H9 (cell line): ENCODE measurements around the gene C8G. TPM values are rescaled to one million over a fixed set of nuclear protein-coding genes. Genes with fewer than 3 reads are reported as not detected.
A peak's percentile ranks its signal among the peaks of the same experiment; 100 is the strongest.

ENCODE experiments used
- DNase-seq: peaks from one replicate; pipeline ENCODE4 v3.0.0-alpha.2; 2017
- H2AFZ ChIP-seq: one replicate; pipeline ENCODE4 v1.6.1; 2013; ENCODE audit warnings: mild to moderate bottlenecking, low read length, control low read depth, moderate library complexity
- H2AK5ac ChIP-seq: 2 replicates; pipeline ENCODE4 v1.6.1; 2013; ENCODE audit warnings: low read length, control low read depth, mixed read lengths; ENCODE audit not compliant: insufficient read length
- H2BK120ac ChIP-seq: one replicate; pipeline ENCODE4 v1.6.1; 2013; ENCODE audit warnings: low read depth, mild to moderate bottlenecking, low read length, control low read depth, inconsistent platforms; ENCODE audit not compliant: poor library complexity, severe bottlenecking
- H2BK12ac ChIP-seq: 2 replicates; pipeline ENCODE4 v1.6.1; 2013; ENCODE audit warnings: low read length, control low read depth, mixed read lengths, low read depth; ENCODE audit not compliant: insufficient read length
- H2BK15ac ChIP-seq: 2 replicates; pipeline ENCODE4 v1.6.1; 2013; ENCODE audit warnings: low read depth, low read length, control low read depth
- H2BK20ac ChIP-seq: one replicate; pipeline ENCODE4 v1.6.1; 2013; ENCODE audit warnings: low read depth, mild to moderate bottlenecking, low read length, control low read depth, inconsistent platforms; ENCODE audit not compliant: poor library complexity, severe bottlenecking
- H2BK5ac ChIP-seq: 2 replicates; pipeline ENCODE4 v1.6.1; 2013; ENCODE audit warnings: low read length, control low read depth, mixed read lengths; ENCODE audit not compliant: insufficient read length
- H3K14ac ChIP-seq: 2 replicates; pipeline ENCODE4 v1.6.1; 2013; ENCODE audit warnings: low read length, control low read depth; ENCODE audit not compliant: insufficient read depth
- H3K18ac ChIP-seq: 2 replicates; pipeline ENCODE4 v1.6.1; 2013; ENCODE audit warnings: low read depth, mild to moderate bottlenecking, mixed read lengths, low read length, control low read depth; ENCODE audit not compliant: insufficient read length
- H3K23ac ChIP-seq: 2 replicates; pipeline ENCODE4 v1.6.1; 2013; ENCODE audit warnings: low read length, control low read depth, mixed read lengths, low read depth; ENCODE audit not compliant: insufficient read length
- H3K23me2 ChIP-seq: 2 replicates; pipeline ENCODE4 v1.6.1; 2013; ENCODE audit warnings: low read depth, mild to moderate bottlenecking, mixed read lengths, low read length, control low read depth; ENCODE audit not compliant: insufficient read length, poor library complexity, severe bottlenecking
- H3K27ac ChIP-seq: 2 replicates; pipeline ENCODE4 v1.5.1; 2013; ENCODE audit warnings: low read length, control low read depth, mixed read lengths, low read depth; ENCODE audit not compliant: insufficient read length
- H3K27me3 ChIP-seq: 2 replicates; pipeline ENCODE4 v1.6.1; 2013; ENCODE audit warnings: low read length, control low read depth, inconsistent platforms; ENCODE audit not compliant: insufficient read depth
- H3K4ac ChIP-seq: 2 replicates; pipeline ENCODE4 v1.6.1; 2013; ENCODE audit warnings: low read depth, mild to moderate bottlenecking, control low read depth, inconsistent platforms, low read length, moderate library complexity
- H3K4me1 ChIP-seq: 2 replicates; pipeline ENCODE4 v1.6.1; 2013; ENCODE audit warnings: low read length, control low read depth, inconsistent platforms; ENCODE audit not compliant: insufficient read depth
- H3K4me2 ChIP-seq: 2 replicates; pipeline ENCODE4 v1.6.1; 2013; ENCODE audit warnings: low read length, control low read depth, mixed read lengths; ENCODE audit not compliant: insufficient read length, insufficient read depth
- H3K56ac ChIP-seq: 2 replicates; pipeline ENCODE4 v1.6.1; 2013; ENCODE audit warnings: low read depth, mild to moderate bottlenecking, mixed read lengths, low read length, control low read depth; ENCODE audit not compliant: insufficient read length
- H3K79me1 ChIP-seq: 2 replicates; pipeline ENCODE4 v1.6.1; 2013; ENCODE audit warnings: low read depth, mild to moderate bottlenecking, moderate library complexity, low read length, control low read depth, inconsistent platforms; ENCODE audit not compliant: insufficient read depth, poor library complexity, severe bottlenecking
- H3K79me2 ChIP-seq: 2 replicates; pipeline ENCODE4 v1.6.1; 2013; ENCODE audit warnings: low read length, control low read depth, inconsistent platforms; ENCODE audit not compliant: insufficient read depth
- H3K9ac ChIP-seq: 2 replicates; pipeline ENCODE4 v1.6.1; 2013; ENCODE audit warnings: low read length, control low read depth, mixed read lengths; ENCODE audit not compliant: insufficient read length; ENCODE audit errors: extremely low read depth
- H3K9me3 ChIP-seq: one replicate; pipeline ENCODE4 v1.6.1; 2013; ENCODE audit warnings: low read depth, low read length, inconsistent platforms; ENCODE audit not compliant: control insufficient read depth
- H3T11ph ChIP-seq: one replicate; pipeline ENCODE4 v1.6.1; 2013; ENCODE audit warnings: mild to moderate bottlenecking, low read length, control low read depth, inconsistent platforms
- H4K20me1 ChIP-seq: one replicate; pipeline ENCODE4 v1.6.1; 2013; ENCODE audit not compliant: control insufficient read depth, insufficient read length, insufficient read depth
- H4K5ac ChIP-seq: 2 replicates; pipeline ENCODE4 v1.6.1; 2013; ENCODE audit warnings: low read depth, mild to moderate bottlenecking, mixed read lengths, low read length, control low read depth; ENCODE audit not compliant: insufficient read length
- H4K8ac ChIP-seq: replicated peaks from 2 replicates; pipeline ENCODE4 v1.6.1; 2013; ENCODE audit warnings: low read length, control low read depth, mixed read lengths, low read depth; ENCODE audit not compliant: insufficient read length
- H4K91ac ChIP-seq: 2 replicates; pipeline ENCODE4 v1.6.1; 2013; ENCODE audit warnings: low read depth, mild to moderate bottlenecking, moderate library complexity, mixed read lengths, low read length, control low read depth; ENCODE audit not compliant: insufficient read length
- H3K27ac Mint-ChIP-seq, 3 experiments: 2 replicates in 2 of 3; 3 replicates in 1 of 3; pipeline ENCODE4 v1.8.0; 2020 to 2021; ENCODE audit warnings: mixed read lengths in 3 of 3, mild to moderate bottlenecking in 1 of 3, moderate library complexity in 1 of 3
- H3K27me3 Mint-ChIP-seq: 2 replicates; pipeline ENCODE4 v1.8.0; 2021; ENCODE audit warnings: low read depth, mild to moderate bottlenecking, moderate library complexity, mixed read lengths
- H3K36me3 Mint-ChIP-seq, 3 experiments: 2 replicates in 2 of 3; 3 replicates in 1 of 3; pipeline ENCODE4 v1.8.0; 2020 to 2021; ENCODE audit warnings: low read depth in 3 of 3, mixed read lengths in 3 of 3; ENCODE audit not compliant: insufficient read depth in 1 of 3
- H3K4me1 Mint-ChIP-seq, 2 experiments: 2 replicates each; pipeline ENCODE4 v1.8.0; 2020; ENCODE audit warnings: mixed read lengths in 2 of 2
- H3K4me3 Mint-ChIP-seq, 2 experiments: 2 replicates in 1 of 2; 3 replicates in 1 of 2; pipeline ENCODE4 v1.8.0; 2020 to 2021; ENCODE audit warnings: mild to moderate bottlenecking in 2 of 2, mixed read lengths in 2 of 2, moderate library complexity in 1 of 2
- H3K9me3 Mint-ChIP-seq, 2 experiments: 2 replicates in 1 of 2; 3 replicates in 1 of 2; pipeline ENCODE4 v1.8.0; 2020; ENCODE audit warnings: mild to moderate bottlenecking in 2 of 2, mixed read lengths in 2 of 2, moderate library complexity in 1 of 2
- WGBS: extraction: QIAGEN DNeasy Blood & Tissue Kit; methylation state at CpG from one replicate; pipeline ENCODE4 v1.1.7; 2013; ENCODE audit warnings: missing lambda C conversion rate, low lambda C conversion rate, mixed read lengths; ENCODE audit not compliant: insufficient read length; ENCODE audit errors: extremely low coverage; 5-methylcytosine and 5-hydroxymethylcytosine counted together
- total RNA-seq: library from RNA; stranded (reverse); gene quantifications from 2 replicates; pipeline ENCODE4 v1.2.1, GENCODE V29; 2021
- TF ChIP-seq, protein P1 (sequence below): fragments of 200-600 bp; sonication (generic); conservative IDR thresholded peaks from 3 replicates; pipeline ENCODE4 v1.8.0; 2021; ENCODE audit warnings: antibody characterized with exemption, mild to moderate bottlenecking

The C8G gene
- total RNA-seq, 1 experiment from 2014 or later = 0.96 TPM

DNA sequence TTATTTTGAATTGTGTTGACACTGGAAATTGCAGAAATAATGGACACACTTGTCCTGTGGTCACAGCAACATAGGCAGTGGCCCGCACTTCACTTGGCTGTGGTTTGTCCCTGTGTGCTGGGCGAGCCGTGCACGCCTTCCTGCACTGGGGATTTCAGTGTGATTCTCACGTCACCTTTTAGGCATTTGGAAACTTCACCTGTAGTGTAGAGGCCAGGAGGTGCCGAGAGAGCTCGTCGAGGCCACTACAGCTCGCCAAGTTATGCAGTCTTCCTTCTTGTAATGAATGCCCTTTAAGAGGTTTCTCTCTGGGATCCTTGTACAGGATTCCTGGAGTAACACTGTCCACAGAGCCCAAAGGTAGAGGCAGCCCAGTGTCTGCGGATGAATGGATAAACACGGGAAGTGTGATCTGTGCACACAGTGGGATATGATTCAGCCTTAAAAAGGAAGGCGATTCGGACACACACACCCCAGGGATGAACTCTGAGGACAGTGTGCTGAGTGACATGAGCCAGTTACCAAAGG is 44.0 kb upstream of the C8G start:
- H3K23me2 ChIP-seq = no peaks in the 10 kb centered on the region
- no peak overlapping the region for H2BK120ac ChIP-seq
- H3K79me1 ChIP-seq = peaks cover 2% of the 10 kb centered on the region
- Mint-ChIP-seq H3K36me3 (peaks cover 36 to 62% (median 59%) of the 10 kb centered on the region in 3 experiments), H3K27ac (peak overlapping the region; percentile 22 to 58 (median 53); a peak in 2 of 7 replicates), H3K4me3 (no peak overlapping the region; a peak in 1 of 5 replicates), H3K27me3 (no peaks in the 10 kb centered on the region; the same call in 1 of the 2 replicates), H3K9me3 (no peaks in the 10 kb centered on the region), H3K4me1 (peaks cover 3 to 4% of the 10 kb centered on the region in 2 experiments; a peak in 2 of 4 replicates)
- H3K27me3 ChIP-seq = no peaks in the 10 kb centered on the region
- no peaks in the 10 kb centered on the region for H4K20me1 ChIP-seq
- no peak overlapping the region for H3K4me2 ChIP-seq
- no peak overlapping the region for H3K4ac ChIP-seq
- no CpG with 5 or more reads among the region's 13 CpGs for WGBS
- no peak overlapping the region for H4K91ac ChIP-seq
- H2BK12ac ChIP-seq = no peak overlapping the region
- no peaks in the 10 kb centered on the region for H3K4me1 ChIP-seq
- no peak overlapping the region for H2AFZ ChIP-seq
- no peak overlapping the region for H3K9ac ChIP-seq
- no peak overlapping the region for H2BK20ac ChIP-seq
- H3K27ac ChIP-seq = no peak overlapping the region
- no peak overlapping the region for H2BK5ac ChIP-seq
- H3K18ac ChIP-seq = no peak overlapping the region
- H3K23ac ChIP-seq = no peak overlapping the region
- DNase-seq = no peak
- H2BK15ac ChIP-seq = no peak overlapping the region
- H4K5ac ChIP-seq = no peak overlapping the region
- TF ChIP-seq, protein P1, sequence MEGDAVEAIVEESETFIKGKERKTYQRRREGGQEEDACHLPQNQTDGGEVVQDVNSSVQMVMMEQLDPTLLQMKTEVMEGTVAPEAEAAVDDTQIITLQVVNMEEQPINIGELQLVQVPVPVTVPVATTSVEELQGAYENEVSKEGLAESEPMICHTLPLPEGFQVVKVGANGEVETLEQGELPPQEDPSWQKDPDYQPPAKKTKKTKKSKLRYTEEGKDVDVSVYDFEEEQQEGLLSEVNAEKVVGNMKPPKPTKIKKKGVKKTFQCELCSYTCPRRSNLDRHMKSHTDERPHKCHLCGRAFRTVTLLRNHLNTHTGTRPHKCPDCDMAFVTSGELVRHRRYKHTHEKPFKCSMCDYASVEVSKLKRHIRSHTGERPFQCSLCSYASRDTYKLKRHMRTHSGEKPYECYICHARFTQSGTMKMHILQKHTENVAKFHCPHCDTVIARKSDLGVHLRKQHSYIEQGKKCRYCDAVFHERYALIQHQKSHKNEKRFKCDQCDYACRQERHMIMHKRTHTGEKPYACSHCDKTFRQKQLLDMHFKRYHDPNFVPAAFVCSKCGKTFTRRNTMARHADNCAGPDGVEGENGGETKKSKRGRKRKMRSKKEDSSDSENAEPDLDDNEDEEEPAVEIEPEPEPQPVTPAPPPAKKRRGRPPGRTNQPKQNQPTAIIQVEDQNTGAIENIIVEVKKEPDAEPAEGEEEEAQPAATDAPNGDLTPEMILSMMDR = no peak
- H3K9me3 ChIP-seq = no peaks in the 10 kb centered on the region
- H4K8ac ChIP-seq = no peak overlapping the region
- no peaks in the 10 kb centered on the region; the same call in 1 of the 2 replicates for H3K79me2 ChIP-seq
- H3K14ac ChIP-seq = no peak overlapping the region
- no peak overlapping the region for H2AK5ac ChIP-seq
- H3K56ac ChIP-seq = no peak overlapping the region
- H3T11ph ChIP-seq = no peak overlapping the region
